UCSD-AML1 (cell line): ENCODE results near the gene DDAH1.

Experiments
- DNase-seq: peaks from one replicate; lab custom pipeline; 2025; ENCODE audit not compliant: unreplicated experiment; lab: John Stamatoyannopoulos, UW

DDAH1 gene

GRCh38 chr1:85277802-85278201, 187.2 kb downstream of the DDAH1 start:
- no peak for DNase-seq

- DNase-seq, result no peak
Measured at GRCh38 chr1:85276978-85277639, 187.8 kb downstream of the DDAH1 start.

GRCh38 chr1:85276215-85276977, 188.6 kb downstream of the DDAH1 start, which contains the start of gene BCL10:
BCL10 (minus strand) TSS chr1:85276632; CDS start chr1:85276352, 280 bp downstream.
- DNase-seq, result peak; percentile 99

GRCh38 chr1:85275701-85276214, 189.2 kb downstream of the DDAH1 start:
- no peak for DNase-seq

GRCh38 chr1:85274969-85275453, 189.9 kb downstream of the DDAH1 start:
- DNase-seq, result no peak

GRCh38 chr1:85273397-85273796, 191.6 kb downstream of the DDAH1 start:
- no peak for DNase-seq

- no peak for DNase-seq
Measured at GRCh38 chr1:85268801-85269585, 196.0 kb downstream of the DDAH1 start.
